ENCODE results near the gene ASB15.

- TF ChIP-seq CTCF (IDR thresholded peaks at IDR 0.05) (no peak), POLR2A (IDR thresholded peaks at IDR 0.05) (no peak)
Observed at GRCh38 chr7:123675181-123675473, 73.5 kb downstream of the ASB15 start.

Measured in esophagus squamous epithelium (tissue), 4 donors.